ENCODE data around the gene HIVEP2.
"Not testable (repeated sequence)": the region's sequence is repeated elsewhere in the genome, so short reads cannot be mapped to it uniquely, and the experiment has no call there.

Gene HIVEP2, protein sequence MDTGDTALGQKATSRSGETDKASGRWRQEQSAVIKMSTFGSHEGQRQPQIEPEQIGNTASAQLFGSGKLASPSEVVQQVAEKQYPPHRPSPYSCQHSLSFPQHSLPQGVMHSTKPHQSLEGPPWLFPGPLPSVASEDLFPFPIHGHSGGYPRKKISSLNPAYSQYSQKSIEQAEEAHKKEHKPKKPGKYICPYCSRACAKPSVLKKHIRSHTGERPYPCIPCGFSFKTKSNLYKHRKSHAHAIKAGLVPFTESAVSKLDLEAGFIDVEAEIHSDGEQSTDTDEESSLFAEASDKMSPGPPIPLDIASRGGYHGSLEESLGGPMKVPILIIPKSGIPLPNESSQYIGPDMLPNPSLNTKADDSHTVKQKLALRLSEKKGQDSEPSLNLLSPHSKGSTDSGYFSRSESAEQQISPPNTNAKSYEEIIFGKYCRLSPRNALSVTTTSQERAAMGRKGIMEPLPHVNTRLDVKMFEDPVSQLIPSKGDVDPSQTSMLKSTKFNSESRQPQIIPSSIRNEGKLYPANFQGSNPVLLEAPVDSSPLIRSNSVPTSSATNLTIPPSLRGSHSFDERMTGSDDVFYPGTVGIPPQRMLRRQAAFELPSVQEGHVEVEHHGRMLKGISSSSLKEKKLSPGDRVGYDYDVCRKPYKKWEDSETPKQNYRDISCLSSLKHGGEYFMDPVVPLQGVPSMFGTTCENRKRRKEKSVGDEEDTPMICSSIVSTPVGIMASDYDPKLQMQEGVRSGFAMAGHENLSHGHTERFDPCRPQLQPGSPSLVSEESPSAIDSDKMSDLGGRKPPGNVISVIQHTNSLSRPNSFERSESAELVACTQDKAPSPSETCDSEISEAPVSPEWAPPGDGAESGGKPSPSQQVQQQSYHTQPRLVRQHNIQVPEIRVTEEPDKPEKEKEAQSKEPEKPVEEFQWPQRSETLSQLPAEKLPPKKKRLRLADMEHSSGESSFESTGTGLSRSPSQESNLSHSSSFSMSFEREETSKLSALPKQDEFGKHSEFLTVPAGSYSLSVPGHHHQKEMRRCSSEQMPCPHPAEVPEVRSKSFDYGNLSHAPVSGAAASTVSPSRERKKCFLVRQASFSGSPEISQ (N-terminal part only)

DNA sequence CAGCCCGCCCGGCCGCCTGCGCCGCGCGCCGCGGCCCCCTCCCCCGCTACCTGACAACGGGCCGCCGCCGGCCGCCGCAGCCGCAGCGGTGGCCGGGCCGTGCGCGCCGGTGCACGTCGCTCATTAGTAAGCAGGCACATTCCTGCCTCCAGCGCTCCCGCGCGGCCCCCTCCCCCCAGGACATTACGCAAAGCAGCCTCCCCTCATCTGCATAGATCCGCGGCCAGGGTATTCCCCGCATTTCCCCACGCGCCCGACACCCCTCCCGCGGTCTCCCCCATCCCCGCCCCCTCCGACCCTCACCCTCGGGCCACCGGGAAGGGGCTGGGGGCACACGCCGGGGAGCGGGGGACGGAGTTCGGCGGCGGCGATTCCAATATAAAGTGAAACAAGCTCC is at the start of gene HIVEP2:
TSS of gene HIVEP2 (minus strand) at position 128 of the 397 bp plus-strand sequence. CDS start 170,438 bp downstream, outside the sequence.
- DNase-seq = no peak

DNA sequence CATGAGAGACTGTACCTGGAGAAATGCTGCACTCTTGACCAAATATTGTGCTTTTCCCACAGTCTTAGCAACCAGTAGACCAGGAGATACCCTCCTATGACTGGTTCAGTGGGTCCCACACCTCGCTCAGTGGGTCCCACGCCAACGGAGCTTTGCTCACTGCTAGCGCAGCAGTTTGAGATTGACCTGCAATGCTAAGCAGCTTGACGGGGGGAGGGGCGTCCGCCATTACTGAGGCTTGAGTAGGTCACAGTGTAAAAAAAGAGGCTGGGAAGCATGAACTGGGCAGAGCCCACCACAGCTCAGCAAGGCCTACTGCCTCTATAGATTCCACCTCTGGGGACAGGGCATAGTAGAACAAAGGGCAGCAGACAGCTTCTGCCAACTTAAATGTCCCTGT is 49.0 kb upstream of the HIVEP2 start:
- DNase-seq = no peak

DNA sequence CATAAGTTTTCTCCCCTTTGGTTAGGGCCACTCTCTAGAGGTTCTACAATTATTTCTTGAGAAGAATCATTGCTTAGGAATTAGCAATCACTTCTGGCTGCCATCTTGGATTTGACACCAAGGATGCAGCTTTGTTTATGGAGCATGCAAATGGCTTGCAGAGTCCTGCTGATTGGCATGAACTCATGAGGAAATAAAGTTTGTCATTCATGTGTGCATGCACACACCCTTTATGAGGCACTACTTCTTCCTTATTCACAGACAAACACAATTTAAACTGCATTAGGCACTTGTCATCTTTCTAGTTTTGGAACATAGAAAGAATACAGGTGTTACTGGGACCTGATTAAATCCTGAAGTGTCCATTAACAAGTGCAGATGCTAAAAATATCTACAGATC is 42.5 kb upstream of the HIVEP2 start:
- DNase-seq = no peak

DNA sequence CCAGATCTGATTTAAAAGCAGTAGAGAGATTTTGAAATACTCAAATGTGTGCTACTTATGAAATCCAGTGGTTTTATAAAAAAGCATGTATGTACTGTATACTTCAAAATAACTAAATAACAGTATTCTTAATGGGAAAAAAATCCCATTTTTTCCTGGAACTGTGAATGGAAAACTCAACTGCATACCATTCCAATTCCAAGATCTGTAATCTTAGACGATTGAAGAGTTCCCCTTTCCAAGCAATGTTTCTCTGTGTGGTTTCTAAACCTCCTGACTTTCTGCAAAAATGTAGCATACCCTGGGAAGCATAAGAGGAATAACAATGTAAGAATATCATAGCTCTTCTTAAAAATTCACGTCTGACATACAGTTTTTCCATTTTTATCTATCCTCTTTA is 40.3 kb upstream of the HIVEP2 start:
- no peak for DNase-seq

DNA sequence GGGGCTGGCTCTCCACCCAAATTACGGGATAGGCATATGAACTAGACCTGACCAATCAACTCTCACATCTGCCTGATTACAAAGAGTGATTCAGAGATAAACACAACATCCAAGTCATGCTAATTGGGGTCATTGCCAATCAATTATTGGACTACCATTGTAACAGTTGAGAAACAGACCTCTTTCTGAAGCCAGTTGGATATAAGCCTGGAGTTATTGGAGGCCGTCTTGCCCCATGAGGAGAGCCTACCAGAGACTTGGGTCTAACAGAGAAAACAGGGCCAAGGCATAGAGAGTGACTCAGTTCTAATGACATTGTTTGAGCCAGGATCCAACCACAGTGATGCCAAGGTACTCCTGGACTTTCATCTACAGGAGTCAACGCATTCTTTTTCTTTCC is 39.4 kb upstream of the HIVEP2 start:
- no peak for DNase-seq

DNA sequence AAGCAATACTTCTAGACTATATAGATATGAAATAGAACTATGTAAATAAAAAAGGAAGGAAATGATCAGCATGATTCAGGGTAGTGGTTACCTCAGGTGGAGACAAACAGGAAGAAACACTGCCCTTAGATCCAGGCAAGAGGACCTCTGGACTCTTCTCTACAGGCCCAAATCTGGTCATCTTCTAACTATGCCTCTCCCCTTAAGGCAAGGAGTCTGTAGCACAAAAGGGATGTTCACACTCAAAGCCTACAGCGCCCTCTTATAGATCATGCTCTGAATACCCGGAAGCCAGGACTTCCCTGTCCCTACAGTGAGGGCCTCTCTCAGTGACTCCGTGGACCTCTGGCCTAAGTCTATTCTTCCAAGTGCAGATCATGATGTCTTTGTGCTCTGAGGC is 30.4 kb upstream of the HIVEP2 start:
- DNase-seq = no peak

DNA sequence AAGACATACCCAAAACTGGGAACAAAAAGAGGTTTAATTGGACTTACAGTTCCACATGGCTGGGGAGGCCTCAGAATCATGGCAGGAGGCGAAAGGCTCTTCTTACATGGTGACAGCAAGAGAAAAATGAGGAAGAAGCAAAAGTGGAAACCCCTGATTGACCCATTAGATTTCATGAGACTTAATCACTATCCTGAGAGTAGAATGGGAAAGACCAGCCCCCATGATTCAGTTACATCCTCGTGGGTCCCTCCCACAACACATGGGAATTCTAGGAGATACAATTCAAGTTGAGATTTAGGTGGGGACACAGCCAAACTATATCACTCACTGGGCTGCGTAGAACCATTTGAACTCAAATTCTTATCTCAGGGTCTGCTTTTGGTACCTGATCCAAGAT is 26.0 kb upstream of the HIVEP2 start:
- DNase-seq = not testable (repeated sequence)

DNA sequence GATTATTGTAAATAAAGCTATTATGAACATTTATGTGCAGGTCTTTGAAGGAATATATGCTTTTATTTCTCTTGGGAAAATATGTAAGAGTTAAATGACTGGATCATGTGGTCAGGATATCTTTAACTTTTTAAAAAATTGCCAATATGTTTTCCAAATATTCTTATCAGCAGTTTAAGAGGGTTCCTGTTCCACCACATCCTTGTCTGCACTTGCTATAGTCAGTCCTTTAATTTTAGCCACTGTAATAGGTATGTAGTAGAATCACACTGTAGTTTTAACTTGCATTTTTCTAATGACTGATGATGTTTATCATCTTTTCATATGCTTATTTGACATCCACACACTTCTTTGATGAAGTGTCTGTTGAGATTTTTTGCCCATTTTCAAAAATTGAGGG is 23.6 kb upstream of the HIVEP2 start:
- DNase-seq = no peak

DNA sequence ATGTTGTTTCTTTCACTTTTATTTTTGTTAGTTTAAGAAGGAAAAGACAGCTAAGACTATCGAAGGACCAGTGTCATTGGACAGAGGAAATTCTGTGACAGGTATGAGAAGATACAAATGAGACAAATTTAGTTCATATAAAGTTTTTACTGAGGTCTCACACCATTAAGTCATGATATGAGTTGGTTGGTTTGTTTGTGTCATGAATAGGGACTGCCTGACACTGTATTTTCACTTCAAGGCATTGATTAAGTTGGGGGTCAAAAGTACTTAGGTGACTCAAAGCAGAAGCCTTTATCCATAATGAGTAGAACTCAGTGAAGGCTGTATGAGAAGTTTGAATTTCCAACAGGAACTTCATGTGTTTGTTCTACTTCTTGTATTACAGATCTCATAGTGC is 21.3 kb upstream of the HIVEP2 start:
- no peak for DNase-seq

DNA sequence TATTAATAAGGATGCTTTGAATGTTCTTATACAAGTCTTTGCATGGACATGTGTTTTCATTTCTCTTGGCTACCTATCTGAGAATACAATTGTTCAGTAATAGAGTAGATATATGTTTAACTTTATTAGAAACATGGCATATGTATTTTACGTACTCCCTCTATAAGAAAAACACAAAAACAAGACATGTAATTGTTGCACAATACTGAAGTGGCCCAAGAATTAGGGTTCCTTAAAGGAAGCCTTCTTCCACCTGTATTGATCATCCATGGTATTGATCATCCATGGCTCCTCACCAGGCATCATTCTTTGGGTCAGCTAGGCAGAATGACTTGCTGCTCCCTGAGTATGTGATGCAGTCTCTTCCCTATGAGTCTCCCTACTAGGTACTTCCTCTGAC is 20.2 kb upstream of the HIVEP2 start:
- DNase-seq = no peak

DNA sequence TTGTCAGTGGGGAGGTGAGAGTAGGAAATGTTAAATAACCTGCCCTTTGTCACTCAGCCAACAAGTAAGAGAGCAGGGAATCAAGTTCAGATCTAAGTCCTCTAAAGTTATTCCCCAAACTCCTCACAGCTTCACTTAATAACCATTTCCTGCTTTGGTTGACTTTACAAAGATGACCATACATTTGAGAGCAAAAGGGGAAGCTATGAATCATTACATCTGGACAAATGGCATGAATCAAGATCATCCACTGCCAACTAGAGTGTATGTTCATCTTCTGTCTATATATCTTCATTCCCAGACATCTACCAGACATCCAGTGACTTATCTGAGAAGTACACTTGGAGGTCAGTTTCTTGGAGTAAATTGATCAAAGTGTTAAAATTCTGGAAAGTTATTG is 15.1 kb upstream of the HIVEP2 start:
- no peak for DNase-seq

DNA sequence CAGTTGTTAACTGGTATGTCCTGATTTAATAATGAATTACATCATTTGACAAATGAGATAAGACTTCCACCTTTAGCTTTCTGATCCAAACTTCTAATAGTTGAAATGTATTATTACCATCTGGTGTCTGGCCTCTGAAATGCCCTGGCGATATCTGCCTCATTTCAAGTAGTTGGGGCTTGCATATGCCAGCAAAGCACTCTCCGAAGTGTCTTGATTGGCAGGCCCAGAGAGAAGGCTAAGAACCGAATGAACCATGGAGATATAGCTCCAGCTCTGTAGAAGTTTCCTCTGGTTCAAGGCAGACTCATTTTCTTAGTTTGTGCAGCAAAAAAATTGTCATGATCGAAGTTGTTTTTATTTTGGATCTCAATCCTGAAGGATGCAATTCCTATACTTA is 13.4 kb upstream of the HIVEP2 start:
- DNase-seq = no peak

DNA sequence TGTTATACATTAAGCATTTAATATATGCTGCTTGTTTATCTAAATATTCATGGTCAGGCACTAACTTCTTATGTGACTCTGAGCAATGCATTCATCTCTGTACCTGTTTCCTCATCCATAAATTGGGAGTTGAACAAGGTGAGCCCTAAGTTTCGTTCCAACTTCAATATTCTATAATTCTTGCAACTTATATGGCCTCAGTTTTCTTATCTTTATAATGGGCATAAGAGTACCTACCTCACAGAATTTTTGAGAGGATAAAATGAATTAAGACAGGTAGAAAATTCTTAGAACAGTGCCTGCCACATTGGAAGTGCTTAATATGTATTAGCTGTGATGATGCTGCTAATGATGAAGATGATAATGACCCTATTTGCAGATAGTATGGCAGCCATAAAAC is 11.8 kb upstream of the HIVEP2 start:
- DNase-seq = no peak

DNA sequence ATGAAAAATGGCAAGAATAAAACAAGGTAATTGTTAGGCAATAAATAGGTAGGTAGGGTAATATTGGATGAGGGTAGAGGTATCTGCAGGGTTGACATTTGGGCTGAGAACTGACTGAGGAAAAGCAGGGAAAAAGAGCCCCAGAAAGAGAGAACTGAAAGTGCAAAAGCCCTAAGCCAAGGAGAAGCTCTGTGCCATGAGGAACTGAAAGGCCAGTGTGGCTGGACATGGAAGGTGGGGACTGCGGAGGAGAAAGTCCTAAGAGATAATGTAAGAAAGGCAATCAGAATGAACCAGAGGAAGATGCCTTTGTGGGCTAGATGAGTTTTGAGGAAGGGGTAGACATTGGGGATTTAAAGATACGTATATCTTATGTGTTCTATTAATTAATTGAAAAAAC is 9.9 kb upstream of the HIVEP2 start:
- DNase-seq = no peak

DNA sequence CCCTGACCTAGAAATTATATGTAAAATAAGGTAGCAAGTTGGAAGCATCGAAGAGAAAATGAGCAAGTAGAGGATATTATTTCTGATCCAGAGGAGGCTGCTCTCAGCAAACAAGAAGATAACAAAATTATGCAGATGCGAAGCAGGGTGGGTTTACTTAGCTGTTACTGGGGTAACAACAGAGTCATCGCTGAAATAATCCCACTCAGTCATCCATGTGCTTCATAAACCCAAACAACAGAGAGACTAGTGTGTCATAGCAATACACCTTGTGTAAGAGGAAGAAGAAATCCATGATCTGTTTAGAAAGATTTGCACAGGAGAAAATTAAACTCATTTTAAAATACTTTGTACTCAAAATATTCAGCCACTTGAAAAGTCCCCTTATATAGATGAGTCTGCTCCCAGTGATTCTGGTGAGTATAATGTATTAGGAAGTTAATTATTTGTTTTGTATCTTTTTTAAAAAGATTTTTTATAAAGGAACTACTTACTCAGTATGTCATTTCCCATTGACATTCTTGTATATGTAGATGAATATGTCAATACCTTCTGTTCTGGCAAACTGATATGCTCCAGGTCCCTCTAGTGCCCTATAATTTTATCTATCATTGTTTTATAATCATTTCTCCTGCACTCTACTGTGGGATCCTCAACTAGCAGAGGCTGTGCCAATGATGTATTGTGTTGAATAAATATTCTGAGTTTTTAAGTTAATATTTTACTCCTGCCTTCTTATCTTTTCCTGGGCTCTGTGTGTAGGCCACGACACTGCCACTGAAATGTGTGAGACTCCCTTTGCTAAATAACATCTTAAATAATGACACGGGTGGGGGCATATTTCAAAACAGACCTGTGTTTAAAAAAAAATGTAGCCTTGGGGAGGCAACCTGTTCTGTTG is 8.6 kb upstream of the HIVEP2 start:
- no peak for DNase-seq

DNA sequence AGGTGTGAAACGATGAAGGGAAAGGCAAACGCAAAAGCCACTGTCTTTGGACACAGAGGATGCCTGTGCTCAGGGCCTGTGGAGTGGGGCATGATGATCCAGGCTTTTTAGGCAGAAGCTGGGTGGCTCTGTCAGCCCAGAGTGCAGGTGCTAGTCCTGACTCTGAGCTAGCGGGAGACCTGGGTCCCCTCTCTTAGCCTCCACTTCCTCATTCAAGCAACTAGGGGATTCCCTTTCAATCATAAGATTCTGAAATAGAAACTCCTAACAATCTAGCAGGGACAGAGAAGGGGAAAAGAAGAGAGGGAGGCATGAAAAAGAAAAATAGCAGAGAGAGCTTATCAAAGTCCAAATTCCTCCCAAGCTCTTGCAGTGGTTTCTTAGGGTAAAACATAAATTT is 7.6 kb upstream of the HIVEP2 start:
- DNase-seq = no peak

DNA sequence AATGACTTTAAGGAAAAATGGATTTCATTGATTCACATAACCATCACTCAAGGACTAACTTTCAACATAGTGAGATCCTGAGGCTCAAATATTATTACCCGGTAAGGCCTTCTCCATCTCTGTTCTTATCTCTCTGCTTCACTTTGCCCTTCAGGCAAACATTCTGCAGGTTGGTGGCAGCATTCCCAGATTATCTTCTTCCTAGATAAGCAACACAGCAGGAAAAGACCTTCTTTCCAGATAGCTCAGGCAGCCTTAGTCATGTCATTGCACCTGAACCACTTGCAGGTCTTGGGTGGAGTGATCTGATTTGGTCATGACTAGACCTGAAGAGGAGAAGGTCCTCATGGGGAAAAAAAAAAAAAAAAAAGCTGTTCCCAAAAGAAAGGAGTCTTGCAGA is 5.3 kb upstream of the HIVEP2 start:
- DNase-seq = no peak

DNA sequence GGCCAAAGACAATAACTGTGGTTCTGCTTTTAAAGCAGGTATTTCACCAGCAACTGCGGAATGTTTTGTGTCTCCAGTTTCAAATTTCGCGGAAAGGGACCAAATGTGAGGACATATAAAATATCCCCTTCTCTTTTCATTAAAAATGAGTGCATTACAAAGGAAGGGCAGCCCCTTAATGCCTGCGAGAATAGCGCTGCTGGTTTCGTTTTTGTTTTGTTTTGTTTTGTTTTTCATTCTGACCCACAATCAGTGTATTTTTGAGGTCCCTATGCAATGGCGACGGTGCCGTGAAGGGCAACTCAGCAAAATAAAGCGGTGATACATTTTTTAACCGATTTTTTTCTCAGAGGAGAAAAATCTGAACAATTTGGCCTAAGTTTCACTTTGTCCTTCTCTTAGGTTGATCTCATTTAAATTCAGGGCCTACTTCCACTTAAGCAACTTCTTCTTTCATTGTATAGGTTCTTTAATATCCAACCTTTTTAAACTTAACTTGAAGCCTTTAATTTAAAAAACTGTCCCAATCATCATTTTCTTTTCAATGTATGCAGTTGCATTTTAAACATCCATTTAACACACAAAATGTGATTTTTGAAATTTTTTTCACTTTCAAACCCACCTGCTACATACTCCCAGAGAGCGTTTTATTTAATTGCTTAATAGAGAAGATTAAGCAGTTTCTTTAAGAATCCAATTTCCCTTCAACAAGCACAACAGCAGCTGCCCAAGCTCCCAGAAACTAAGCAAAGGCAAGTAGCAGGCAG is 2.9 kb upstream of the HIVEP2 start:
- no peak for DNase-seq

DNA sequence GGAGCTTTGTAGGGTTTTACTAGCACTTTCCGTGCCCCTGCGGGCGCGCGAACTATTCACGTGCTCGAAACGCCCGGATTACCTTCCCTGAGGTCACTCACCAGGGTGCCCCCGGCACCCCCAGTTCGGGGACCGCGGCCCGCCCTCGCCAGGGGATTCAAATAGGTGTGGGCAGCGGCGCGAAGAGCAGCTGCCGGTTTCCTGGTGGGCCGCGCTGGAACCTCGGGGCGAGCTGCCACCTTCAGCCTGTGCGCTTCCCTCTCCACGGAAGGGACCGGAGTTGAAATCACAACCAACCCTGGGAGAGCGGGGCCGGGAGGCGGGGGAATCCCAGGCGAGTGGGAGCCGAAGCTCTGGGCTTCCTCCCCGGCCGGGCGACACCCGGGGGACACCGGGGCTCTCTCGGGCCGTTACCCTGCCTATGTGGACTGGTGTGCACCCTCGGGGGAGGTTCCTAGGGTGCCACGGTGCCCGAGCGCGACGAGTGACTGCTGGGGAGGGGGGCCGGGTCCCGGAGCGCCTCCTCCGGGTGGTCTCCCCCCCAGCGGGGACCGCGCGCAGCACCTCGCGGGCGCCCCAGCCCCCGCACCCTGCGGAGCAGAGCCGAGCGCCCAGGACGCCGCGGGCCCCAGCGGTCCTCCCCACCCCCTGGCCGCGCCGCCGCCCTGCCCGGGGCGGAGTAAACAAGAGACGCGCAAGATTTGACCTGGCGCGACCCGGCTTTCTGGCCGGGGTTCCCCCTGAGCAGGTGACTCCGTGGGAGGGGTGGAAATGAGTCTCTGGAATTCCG is 2.1 kb upstream of the HIVEP2 start:
- no peak for DNase-seq

DNA sequence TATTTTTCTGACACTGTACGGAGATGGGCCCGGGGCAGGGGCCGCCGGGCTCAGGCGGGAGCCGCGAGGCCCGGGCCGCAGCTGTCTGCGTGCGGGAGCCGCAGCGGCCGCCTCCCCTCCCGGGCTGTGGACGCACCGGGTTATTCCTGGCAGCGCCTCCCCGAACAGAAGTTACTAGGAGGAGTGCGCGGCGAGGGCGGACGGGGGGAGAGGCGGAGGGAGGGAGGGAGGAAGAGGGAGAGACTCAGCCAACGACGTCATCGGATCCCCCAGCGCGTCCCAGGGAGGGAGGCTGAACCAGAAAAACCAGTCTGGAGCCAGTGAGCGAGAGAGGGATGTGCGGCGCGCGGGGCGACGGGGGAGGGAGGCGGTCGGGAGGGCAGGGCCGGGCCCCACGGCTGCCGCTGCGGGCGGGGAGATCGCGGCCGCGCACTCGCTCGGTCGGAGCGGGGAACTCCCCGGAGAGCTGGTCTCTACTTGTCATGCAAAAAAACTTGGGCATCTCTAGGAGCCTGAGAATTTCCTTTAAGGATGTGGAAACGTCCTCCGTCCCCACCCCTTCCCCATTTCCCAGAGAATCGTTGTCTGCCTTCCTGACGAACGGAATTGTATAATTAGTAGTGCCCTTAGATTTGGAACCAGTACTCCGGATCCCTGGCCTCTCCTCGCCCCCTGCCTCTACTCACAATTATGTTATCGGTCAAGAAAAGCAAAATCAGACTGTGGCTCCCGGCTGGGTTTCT is 1.4 kb upstream of the HIVEP2 start:
- peak; percentile 62 for DNase-seq

All from NCI-H2081 treated with DMSO at 0.1 percent for 48 hours (cell line).